HS-27A (cell line): ENCODE measurements around the gene NDUFA6.
A peak's percentile ranks its signal among the peaks of the same experiment; 100 is the strongest.

Experiments
- DNase-seq: peaks from one replicate; pipeline ENCODE4 v3.0.0-alpha.2; 2012; ENCODE audit warnings: low read depth, missing footprints

The NDUFA6 gene

DNA sequence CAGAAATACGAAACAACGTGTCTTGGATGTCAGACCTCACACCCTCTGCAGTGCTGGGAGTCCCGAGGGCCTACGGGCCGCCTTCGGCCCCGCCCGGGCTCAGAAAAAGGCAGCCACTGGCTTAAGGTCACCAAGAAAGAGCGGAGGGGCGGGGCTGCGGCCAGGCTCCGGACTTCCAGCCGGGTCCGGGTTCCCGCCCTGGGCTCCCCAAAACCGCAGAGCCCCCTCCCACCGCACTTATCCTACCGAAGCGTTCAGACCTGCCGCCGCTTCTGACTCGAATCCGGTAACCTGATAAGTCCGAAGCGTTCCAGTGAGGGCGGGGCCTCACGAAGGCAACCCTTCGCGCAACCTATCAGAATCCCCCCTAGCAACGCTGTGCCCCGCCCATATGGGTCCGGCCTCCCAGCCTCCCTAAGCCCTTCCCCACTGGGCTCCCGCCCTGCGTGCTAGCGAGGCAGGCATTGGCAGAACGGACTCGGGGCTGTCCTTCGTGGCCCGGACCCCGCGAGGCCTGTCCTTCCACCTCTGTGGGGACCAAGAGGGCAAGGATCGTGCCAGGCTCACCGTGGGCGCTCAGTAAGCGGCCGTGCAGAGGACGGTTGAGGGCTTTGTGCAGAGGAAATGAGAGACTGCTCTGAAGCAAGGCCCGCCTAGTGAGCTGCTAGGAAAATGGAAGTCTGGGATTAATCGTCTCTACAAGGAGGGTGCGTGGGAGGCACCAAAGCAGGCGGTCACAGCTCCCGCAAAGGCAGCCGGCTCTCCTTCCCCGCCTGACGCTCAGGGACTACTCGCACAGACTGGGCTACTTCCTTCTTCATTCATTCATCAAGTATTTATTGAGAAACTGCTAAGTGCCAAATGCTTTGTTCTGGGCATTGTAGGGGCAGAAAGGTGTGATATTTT is 19.8 kb downstream of the NDUFA6 start, which contains the start of gene NAGA:
Gene NAGA, minus strand, starts transcription at position 296 of the 906 bp plus-strand sequence. CDS start 515 bp downstream, outside the sequence.
- DNase-seq: peak; percentile 88

DNA sequence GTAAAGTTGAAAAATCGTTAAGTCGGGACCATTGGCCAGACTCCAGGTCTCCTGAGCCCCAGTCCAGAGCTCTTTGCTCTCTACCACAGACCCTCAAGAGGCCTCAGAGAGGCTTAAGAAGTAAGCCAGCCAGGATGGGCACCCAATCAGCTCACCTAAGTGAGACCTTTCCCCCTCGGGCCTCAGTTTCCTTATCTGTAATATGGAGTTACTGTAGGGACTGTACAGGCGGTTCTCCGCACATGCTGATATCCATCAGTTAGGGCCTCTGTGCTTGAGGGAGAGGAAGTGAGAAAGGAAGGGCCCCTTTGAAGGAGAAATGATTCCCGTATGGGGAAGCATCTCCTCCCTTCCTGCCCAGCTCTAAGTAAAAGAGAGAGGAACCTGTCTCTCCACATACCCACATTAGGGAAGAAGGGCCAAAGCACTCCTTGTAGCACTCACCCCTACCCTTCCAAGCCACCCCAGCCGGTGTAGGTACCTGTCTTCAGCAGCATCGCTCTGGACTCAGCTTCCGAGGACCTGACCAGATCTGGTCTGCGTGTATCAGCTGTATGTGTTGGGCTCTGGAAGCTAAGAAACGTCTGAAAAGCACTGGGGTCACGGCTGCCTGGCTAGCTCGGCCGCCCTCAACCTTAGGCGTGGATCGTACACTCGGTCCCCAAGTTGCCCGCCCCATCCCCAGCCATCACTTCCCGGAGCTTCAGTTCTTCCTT is 20.6 kb downstream of the NDUFA6 start:
- no peak for DNase-seq

DNA sequence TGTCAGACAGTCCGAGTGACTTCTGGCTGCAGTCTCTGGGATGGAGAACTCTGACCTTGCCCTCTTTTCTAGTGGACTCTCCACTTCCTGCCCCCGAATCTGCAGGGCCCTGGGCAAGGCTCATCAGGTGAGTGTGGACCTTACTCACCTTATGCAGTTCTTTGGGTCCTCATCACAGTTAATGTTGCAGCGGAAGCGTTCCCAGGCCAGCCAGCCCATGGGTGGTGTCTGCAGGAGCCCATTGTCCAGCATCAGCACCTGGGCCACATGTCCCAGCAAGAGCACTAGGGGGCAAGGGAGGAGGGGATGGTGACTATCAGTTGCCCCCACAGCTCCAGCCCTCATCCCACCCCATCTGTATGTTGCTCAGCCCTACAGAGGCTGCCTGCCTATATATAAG is 22.3 kb downstream of the NDUFA6 start:
- DNase-seq: no peak

DNA sequence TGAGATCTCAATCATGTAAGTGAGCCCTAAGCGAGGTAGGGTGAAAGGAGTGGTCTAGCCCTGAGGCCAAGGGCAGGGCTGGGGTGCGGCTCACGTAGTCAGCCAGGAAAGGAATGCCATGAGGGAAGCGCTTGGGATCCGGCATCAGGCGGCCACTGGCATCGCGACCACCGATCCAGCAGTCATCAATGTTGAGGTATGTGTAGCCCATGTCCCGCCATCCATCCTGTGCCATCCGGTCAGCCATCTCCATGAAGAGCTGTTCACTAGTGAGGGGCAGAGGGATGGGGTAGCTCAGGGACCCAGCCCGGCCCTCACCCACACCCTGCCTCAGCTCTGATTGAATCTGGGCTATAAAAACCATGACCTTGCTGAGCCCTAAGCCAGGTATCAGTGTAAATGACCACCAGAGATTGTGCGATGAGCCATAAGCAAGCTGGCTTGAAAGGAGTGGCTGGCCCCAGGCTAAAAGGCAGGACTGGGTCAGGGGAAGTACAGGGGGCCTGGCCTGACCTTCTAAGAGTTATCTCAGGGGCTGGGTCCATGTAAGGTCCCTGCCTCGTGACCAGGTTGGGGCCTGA is 22.8 kb downstream of the NDUFA6 start:
- DNase-seq: no peak

DNA sequence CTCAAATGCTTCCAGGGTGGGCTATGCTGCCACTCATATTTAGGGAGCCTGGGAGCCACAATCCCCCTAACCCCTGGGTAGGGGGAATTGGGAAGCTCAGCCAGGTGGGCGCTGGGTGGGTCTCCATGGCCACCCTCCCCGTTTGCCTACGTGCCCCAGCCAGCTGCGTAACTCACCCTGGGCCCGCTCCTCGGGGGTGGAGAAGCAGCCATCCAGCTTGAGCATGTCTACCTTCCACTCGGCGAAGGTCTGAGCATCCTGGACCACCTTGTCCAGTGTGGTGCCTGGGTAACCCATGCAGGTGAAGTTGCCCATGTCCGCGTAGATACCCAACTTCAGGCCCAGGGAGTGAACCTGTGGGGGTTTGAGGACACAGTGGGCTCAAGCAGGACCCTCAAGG is 23.6 kb downstream of the NDUFA6 start:
- DNase-seq: no peak

DNA sequence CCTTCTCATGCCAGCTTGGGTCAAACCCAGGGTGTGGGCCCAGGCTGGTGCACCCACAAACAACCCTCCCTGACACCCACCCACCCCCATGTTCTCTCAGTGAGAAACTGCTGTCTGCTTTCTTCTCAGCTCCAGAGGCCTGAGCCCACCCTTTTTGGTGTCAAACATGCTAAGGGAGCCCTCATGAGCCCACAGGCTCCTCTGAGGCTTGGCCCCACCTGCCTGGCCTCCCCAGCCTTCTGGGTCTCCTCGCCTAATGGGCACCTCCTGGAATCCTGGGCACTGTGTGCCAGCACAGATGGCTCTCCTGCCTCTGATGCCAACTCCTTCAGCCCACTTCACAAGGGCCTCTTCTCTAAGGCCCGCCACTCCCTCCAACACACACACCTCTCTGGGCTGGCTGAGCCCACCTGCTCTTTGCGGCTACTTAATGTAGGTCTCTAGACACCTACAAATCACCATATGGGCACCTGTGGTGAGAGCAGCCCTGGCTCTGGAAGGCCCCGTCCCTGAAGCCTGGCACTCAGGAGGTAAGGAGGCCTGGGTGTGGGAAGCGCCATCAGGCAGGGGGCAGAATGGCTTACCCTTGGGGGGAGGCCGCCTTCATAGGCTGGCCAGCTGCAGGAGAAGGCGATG is 24.3 kb downstream of the NDUFA6 start:
- no peak for DNase-seq

DNA sequence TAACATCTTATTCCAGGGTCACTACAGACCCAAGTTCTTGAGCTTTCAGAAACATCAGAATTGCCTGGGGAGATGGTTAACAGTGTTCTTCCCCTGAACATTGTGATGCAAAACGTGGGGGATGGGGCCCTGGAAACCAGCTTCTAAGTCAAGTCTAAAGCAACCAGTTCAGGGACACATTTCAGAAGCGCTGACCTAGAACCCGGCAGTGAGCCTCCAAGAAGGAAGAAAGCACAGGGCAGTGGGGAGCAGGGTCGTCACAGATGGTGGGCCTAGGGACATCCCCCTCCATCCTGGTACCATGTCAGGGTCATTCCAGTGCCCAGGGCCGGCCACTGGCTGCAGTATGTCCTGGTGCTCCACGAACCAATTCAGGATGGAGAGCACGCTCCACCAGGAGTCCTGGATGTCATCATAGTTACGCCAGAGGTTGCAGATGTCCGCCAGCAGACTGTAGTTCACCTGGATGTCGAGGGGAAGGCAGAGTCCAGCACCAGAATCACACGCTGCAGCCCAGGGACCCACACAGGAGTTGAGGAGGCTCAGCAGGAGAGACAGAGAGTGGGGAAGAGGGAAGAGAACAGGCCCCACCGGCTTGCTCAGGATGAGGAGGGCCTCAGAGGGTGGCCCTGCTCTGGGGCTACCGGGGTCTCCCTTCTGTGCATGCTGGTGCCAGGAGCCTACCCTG is 25.0 kb downstream of the NDUFA6 start:
- DNase-seq: no peak

DNA sequence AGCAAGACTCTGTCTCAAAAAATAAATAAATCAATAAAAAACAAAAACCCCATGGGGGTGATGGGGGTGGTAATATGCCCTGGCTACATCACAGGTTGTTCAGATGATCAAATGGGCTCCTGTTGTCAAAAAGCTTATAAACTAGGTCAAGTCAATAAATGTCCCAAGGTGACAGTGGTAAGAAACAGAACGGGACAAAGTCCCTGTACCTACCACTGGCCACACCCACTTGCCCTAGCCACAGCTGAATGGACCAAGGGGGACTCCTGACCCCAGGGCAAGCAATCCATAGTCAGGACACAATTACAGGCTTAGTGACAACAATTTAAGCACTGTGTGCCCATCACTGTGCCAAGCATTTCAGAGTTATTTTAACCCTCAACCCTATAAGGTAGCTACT is 25.9 kb downstream of the NDUFA6 start:
- DNase-seq: no peak

DNA sequence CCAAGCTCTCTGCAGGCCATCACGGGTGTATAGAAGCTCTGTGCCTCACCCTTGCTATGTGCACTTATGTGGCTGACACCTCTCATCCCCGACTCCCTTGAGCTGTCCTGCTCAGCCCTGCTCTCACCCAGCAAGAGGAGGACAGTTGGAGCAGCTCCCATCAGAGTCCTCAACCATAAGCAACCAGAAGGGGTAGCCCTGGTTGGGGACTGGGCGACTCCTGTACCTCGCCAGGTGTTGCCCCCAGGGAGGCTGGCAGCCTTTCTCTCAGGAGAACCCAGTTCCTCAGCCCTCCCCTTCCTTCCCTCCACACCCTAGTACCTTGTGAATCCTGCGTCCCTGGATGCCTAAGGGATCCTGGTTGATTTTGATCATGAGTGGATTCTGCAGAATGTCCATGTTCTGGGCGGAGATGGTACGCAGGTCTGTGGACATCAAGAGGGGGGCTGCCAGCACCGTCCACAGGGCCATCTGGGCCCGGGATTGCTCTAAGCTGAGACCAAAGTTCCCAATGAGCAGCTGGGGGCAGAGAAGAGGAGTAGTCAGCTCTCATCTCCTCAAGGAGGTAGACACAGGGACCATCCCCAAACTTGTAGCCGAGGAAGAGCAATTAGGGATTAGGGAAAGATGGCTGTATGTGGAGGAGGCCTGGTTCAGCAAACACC is 27.9 kb downstream of the NDUFA6 start:
- no peak for DNase-seq

DNA sequence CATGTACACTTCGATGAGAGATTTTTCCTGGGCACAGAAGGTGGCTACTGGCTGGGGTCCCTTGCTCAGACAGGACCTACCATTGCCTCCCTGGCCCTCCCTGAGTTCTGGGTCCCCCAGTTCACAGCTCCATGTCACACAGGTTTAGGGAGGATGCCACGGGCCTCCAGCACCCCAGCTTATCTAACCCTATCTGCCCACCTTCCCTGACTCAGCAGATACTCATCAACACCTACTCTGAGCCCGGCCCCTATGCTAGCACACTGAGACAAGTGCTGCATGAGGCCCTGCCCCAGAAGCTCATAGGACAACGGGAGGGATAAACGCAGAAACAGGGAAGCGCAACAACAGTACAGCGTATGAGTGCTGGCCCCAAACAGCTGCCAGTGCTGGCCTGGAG is 29.5 kb downstream of the NDUFA6 start:
- no peak for DNase-seq

DNA sequence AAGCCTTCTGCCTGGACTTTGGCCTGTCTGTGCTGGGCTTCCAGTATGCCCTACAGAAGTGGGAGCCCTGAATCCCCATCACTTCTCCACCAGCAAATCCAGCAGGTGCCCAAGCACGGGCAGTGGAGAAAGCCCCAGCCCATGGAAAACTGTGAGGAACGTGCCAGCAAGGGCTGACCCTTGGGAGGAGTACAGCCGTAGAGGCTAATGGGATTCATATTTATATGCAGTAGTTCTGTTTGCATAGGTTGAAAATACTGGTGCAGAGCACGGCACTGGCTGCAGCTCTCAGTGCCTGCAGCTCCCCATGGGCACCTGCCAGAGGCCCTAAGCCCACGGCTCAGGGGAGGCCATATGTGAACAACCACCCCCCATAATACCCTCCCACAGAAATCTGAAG is 30.1 kb downstream of the NDUFA6 start:
- no peak for DNase-seq

DNA sequence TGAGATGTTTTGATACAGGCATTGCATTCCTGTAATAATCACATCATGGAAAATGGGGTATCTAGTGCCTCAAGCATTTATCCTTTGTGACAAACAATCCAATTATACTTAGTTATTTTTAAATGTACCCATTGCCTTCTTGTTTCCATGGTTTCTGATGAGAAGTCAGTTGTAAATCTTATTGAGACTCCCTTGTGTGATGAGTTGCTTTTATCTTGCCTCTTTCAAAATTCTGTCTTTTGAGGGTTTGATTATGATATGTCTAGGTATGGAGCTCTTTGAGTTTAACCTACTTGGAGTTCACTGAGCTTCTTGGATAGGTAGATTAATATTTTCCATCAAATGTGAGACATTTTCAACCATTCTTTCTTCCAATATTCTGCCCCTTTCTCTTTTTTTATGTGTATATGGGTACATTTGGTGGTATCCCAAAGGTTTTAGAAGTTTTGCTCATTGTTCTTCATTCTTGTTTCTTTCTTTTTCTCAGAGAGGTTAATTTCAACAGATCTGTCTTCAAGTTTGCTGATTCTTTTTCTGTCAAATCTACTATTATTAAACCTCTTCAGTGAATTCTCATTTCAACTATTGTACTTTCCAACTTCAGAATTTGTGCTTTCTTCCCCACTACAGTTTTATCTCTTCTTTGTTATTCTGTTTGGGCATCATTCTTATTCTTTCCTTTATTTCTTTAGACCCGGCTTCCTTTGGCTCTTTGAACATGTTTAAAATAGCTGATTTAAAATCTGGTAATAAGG is 33.6 kb downstream of the NDUFA6 start:
- no peak for DNase-seq

DNA sequence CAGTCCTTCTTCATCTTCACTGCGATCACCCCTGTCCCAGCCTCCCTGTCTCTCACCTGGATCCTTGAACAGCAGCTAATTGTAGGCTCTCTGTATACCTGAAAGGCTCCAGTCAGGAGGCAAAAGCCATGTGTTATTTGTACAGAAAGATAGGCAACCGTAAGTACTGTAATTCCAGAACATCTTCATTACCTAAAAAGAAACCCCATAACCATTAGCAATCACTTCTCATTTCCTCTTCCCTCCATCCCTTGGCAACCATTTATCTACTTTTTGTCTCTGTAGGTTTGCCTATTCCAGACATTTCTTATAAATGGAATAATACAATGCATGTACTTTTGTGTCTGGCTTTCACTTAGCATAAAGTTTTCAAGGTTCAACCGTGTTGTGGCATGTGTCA is 37.8 kb downstream of the NDUFA6 start:
- DNase-seq: no peak

DNA sequence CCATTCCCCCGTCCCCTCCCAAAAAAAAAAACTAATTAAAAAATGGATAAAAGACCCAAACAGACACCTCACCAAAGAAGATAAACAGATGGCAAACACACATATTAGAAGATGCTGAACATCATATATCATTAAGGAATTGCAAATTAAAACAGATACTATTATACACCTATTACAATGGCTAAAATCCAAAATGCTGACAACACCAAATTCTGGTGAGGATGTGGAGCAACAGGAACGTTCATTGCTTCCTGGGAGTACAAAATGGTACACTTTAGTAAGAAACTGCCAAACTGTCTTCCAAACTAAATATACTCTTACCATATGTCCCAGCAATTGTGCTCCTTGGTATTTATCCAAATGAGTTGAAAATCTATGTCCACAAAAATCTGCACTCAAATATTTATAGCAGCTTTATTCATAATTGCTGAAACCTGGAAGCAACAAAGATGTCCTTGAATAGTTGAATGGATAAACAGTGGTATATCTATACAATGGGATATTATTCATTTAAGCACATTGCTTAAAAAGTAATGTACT is 39.9 kb downstream of the NDUFA6 start:
- DNase-seq: no peak

DNA sequence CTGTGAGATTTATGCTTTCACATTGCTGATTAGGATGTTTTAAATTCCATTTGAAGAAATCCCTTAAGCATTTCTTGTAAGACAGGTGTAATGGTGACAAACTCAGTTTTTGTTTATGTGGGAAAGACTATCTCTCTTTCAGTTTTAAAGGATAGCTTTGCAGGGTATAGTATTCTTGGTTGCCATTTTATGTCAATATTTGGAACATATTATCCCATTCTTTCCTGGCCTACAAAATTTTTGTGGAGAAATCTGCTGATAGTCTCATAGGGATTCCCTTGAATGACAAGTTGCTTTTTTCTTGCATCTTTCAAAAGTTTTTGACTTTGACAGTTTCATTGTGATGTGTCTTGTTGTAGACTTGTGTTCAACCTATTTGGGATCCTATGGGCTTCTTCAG is 48.8 kb downstream of the NDUFA6 start:
- no peak for DNase-seq

DNA sequence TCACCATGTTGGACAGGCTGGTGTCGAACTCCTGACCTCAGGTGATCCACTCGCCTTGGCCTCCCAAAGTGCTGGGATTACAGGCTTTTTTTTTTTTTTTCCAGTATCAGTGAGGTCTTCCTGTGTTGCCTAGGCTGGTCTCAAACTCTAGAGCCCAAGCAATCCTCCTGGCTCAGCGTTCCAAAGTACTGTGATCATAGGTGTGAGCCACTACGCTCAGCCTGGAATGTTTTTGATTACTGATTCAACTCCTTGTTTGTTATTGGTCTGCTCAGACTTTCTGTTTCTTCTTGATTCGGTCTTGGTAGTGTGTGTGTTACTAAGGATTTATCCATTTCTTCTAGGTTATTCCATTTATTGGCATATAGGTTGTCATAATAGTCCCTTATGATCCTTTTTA is 51.3 kb downstream of the NDUFA6 start:
- no peak for DNase-seq
